OCI-LY1 (cell line): ENCODE results near the gene MEIG1.

Source experiments
- CTCF ChIP-seq: fragments of 200-600 bp; sonication (generic), shearing (Covaris generic); IDR thresholded peaks from 2 replicates; pipeline ENCODE4 v1.5.1; 2017; ENCODE audit warnings: mild to moderate bottlenecking, antibody characterized with exemption, low read length, moderate library complexity, mixed read lengths
- EZH2 ChIP-seq: fragments of 200-600 bp; sonication (generic), shearing (Covaris generic); IDR thresholded peaks from 2 replicates; pipeline ENCODE4 v1.8.0; 2017; ENCODE audit warnings: borderline replicate concordance, mixed run types, mild to moderate bottlenecking, antibody characterized with exemption, low read length, moderate library complexity, mixed read lengths

- TF ChIP-seq CTCF: no peak
- no peak for TF ChIP-seq EZH2
Observed at GRCh38 chr10:14945108-14945507, 14.1 kb upstream of the MEIG1 start.
